Hematopoietic multipotent progenitor cell treated with erythropoietin and hydrocortisone succinate and interleukin-3 and kit ligand, for 15 days (in vitro differentiated cells): Measurements from ENCODE around the gene SIK3.

ENCODE experiments used
- DNase-seq: peaks from one replicate; pipeline ENCODE4 v3.0.0-alpha.2; 2015; ENCODE audit warnings: low spot score

The SIK3 gene

DNA sequence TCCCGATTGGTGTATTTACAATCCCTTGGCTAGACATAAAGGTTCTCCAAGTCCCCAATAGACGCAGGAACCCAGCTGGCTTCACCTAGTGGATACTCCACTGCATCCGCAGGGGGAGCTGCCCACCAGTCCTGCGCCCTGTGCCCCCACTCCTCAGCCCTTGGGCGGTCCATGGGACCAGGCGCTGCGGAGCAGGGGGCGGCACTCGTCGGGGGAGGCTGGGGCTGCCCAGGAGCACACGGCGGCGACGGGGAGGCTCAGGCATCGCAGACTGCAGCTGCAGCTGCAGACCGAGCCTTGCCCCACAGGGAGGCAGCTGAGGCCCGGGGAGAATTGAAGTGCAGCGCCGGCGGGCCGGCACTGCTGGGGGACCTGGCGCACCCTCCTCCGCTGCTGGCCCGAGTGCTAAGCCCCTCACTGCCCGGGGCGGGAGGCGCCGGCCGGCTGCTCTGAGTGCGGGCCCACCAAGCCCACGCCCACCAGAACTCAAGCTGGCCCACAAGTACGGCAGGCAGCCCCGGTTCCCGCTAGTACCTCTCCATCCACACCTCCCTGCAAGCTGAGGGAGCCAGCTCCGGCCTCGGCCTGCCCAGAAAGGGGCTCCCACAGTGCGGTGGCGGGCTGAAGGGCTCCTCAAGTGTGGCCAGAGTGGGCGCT lies 12.2 kb upstream of the SIK3 start:
- no peak for DNase-seq

DNA sequence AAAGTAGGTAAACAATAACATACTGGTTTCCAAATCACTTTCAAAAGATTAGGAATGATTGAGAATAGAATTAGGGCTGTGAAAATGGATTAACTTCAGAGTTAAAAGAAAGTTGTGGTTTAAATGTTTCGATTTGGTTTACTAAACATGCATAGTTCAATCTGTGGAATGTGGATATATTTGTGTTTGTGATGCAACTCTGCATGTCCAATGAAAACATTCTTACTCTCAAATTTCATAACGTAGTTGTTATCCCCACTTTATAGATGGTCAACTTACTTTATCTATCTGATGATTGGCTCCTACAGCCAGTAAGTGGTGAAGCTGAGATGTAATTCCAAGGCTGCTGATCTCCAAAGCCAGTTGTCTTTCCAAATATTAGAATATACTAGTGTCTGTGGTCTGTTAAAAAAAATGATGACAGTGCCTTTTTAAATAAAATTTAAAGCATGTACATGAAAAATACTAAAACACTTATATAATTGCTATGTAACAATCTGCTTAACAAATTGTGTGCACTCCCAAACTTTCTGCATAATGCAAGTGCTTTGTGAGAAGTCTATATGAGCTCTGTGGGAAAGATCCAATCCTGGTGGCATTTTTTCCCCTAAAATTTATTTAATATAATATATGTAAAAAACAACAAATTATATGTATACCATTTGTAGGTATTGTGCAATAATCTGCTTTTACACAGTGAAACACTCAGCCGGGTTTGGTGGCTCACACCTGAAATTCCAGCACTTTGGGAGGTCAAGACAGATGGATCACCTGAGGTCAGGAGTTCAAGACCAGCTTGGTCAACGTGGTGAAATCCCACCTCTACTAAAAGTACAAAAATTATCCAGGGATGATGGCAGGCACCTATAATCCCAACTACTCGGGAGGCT lies 9.7 kb upstream of the SIK3 start:
- DNase-seq = no peak

DNA sequence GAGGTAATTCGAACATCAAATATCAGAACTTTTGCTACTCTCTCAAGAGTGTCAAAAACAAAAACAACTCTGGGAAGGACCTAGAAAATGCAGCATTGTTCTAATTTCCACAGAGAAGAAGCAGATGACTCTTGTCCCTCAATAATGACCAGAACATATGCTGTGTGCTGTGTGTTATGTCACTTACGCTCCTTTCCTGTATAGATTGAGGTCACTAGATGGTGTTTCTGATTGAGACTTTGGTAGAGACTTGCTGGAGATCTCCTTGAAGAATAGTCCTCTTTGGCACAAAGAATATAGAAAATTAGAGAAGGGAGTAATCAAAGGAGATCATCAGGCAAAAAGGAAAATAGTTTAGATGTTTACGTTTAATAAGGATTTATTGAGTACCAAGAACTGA lies 2.3 kb upstream of the SIK3 start:
- no peak for DNase-seq

DNA sequence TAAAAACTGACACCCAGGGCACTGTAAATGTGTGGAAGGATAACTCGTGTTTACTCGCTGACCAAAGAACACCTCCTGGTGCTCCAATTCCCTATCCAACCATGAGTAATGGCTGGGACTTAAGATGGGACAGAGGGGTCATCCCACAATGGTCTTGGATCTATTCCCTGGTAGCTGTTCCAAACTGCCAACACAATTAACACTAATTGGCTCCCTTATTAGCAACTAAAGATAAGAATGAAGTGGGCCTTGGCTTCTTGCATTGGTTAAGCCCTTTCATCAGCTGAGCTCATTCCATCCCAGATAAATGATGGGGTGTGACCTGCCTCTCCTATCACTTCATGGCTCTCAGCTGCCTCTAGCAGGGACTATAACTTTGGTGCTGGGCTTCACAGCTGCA lies 1.5 kb upstream of the SIK3 start:
- peak; percentile 65 for DNase-seq

DNA sequence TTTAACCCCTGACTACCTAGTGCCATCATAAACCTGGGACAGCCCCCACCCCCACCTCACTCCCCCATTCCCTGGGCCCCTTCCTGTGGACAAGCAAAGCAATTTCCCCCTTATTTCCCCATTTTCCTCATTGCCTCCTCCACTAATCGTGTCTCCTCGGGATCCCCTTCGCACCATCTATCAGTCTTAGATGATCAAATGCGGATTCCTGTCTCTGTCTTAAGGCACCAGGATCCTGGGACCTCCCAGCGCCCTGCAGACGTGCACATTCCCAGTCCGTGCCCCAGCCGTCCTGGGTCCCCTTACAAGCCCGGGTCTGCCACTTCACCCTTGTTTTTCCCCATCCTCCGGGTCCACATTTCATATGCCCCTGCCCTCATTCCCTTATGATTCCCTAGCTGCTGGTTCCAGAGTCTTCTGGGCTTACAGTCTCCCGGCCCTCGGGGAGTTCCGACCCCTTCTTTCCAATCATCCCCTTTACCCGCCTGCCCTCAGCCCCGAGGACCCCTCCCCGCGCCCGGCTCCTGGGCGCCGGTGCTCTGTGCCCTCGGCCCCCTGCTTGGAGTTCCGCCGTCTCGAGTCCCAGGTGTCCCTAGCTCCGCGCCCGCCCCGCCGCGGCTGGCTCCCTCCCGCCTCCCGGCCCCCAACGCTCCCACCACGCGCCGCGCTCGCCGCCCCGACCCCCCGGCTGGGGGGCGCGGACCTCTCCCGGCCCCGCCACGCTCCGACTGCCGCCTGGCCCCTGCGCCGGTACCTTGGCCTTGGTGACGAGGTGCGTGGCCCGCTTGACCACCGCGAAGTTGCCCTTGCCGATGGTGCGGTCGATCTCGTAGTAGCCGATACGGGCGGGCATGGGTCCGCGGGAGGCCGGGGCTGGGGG lies 599 bp downstream of the SIK3 start:
- peak; percentile 29 for DNase-seq

DNA sequence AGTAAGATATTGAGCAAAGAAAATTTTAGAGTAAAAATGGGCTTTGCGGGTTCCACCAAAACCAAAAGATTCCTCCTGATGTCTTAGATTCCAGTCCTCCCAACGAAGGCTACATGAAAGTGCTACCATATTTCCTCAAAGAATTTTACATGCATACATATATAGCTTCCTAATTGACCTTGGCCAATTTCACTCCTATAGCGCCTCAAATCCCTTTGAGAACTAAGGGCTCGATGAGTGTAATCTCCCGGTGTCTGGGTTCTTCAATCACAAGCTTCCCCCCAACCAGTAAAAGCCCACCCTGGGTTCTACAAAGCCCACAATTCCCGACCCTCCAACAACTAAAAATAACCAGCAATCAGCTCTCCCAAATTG lies 1.2 kb downstream of the SIK3 start:
- DNase-seq = peak; percentile 29

DNA sequence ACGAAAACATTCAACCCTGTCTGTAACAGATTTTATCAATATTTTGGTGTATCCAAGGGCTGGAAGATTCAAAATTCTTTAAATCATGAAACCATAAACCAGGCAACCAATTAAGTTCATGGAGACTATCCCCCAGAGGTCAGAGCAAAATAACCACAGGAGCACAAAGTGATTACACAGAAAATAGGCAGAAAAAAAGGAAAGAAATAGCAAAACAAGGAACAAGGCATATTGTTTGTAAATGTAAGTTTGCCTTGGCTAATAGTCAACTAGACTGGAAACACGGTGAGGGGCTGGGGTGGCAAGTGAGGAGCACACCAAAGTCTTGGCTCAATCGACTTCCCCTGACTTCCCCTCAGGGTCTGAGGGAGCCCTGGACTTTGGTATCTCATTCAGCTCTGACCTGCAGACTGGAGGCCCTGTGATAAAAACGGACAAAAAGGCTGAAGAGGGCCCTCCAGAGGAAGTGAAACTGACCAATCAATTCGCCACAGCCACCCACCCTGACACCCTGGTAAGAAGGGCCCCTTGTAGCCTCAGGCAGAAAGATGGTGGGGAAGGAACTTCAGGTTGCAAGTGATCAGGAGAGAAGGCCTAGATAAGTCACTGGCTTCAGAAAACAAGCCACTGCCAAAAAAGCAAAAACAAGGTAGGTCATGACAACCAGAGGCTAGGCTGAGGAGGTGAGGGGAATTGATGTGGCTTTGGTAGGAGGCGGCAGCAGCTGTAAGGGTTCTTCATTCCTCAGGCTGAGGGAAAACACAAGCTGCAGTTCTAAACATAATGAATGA lies 1.8 kb downstream of the SIK3 start:
- peak; percentile 50 for DNase-seq

DNA sequence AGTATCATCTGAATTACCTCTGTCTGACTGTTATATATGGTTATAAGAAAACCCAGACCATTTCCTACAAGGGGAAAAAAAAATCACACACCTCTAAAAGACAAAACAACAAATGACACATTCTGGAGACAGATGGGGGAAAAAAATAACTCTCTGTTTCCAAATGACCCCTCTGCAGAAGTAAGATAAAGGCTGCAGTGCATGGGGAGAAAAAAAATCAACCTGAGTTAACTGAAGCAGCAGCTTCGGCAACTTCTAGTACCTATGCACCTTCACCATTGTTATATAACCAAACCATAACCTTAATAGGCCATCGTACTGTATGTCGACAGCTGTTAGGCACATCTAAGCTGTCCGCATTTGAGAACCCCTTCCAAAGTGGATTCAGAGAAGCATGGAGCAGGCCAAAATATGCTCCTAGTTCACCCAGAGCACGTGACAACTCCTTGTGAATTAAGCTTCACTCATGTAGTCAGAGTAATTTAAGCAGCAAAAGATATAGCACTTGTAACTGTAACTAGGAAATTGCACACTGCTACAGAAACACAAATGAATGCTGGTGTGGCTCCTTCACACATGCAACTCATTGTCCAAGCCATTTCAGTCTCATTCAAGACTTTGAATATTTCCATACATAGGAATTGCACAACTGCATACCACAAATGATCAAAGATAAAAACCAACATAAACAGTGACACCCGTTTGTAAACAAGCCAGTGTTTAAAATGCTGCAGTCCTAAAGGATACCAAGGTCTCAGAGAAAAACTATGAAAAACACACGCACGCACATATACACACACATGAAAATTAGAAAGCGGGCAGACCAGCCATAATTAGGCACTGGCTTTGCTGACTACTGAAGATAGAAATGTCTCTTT lies 2.7 kb downstream of the SIK3 start:
- peak; percentile 44 for DNase-seq

DNA sequence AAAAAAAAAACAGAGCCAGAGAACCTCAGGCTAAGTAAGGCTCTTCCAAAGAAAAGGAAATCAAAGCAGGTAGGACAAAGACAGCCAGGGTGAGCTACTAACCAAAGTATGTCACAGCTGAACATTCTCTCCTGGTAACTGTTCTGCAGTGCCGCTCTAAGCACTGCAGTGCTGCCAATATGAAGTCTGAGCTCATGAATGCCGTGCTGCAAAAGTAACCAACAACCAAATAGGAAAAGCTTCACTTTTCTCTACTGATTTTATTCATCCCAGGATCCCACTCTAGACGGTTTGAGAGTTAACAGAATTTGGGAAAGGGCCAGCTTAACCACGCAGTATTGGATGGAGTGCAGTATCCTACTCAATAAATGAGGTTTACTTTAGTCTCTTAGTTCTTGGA lies 3.5 kb downstream of the SIK3 start:
- peak; percentile 6 for DNase-seq

DNA sequence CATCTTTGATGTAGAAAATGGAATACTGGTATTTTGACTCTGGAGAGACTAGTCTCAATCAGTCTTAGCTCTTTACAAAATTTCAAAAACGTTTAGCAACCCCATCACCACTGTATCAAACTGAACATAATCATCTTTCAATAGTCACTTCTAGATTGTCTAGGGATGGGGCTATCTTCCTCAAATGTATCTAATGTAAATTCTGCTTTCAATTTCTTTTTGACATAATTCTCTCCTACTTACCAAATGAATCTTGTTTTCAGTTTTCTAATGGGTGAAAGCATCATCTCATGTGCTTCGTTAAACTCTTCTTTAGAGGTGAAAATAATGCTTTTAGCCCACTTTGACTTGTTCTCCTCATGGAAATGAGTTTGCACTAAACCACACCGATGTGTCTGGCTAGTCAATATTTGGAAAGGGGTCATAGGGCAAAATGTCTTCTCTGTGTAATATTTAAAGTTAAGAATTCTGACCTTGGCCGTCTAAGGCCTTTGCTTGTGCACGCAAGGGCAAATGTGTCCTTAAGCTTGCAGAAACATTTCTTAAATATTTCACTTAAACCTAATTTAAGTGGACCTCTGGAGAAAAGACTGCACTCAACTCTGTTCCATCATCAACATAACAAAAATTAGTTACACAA lies 5.2 kb downstream of the SIK3 start:
- no peak for DNase-seq

DNA sequence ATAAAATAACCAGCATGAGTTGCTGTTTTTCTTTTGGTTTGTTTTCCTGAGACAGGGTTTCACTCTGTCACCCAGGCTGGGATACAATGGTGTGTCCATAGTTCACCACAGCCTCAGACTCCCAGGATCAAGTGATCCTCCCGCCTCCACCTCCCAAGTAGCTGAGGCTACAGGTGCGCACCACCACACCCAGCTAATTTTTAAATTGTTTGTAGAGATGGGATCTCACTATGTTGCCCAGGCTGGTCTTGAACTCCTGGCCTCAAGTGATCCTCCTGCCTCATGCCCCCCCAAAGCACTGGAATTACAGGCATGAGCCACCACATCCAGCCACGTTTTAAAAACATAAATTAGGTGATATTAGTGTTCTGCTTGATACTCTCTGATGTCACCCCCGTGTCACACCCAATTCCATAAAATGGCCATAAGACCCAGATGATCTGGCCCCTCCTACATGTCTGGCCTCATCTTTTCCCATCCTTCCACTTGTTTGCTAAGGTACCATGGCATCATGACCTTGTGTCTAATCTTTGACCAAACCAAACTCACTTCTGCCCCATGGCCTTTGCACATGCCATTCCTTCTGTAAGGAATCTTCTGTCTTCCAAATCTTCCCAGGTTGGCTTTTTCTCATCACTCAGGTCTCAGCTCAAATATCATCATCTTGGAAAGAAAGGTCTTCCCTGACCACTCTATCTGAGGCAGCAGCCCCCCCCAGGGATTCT lies 6.3 kb downstream of the SIK3 start:
- no peak for DNase-seq

DNA sequence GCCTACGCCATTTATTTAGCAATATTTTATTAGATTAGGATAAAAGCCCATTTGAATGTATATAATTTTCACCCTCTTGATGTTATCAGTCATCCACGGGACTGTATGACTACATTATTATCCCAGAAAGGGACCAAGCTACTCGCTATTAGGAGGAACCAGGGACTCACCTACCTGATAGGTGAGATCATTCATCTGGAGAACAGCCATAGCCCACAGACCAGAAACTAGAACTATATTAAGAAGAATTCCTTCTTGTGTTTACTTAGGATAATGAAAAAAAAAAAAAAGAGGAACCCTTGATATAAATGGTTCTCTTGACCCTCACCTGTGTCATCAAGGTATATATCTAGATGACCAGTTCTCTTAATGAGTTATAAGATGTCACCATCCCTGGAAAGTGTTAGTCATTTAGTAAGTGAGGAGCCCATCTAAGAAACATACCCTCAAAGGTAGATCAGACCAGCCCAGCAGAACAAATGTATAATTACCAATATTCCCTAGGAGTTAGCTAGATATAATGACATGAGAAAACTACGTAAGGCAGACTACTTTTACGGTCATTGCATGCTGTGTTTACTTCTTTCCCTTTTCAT lies 8.0 kb downstream of the SIK3 start:
- no peak for DNase-seq

DNA sequence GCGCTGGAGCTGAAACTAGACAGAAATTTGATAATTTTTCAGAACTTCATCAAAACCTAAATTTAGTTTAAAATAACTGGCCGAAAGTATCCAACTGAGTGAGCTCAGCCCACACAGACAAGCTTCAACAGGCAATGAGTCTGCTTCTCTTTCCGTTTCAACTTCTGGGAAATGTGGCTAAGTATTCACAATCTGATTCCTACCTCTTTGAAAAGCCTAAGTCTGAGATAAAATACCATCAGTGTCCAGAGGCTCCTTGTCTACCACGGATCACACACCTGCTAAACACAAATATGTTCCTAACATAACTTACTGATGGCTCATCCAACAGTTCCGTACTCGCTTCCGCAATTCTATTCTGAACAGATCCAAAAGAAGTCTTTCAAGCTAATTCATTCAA lies 8.5 kb downstream of the SIK3 start:
- DNase-seq = no peak

DNA sequence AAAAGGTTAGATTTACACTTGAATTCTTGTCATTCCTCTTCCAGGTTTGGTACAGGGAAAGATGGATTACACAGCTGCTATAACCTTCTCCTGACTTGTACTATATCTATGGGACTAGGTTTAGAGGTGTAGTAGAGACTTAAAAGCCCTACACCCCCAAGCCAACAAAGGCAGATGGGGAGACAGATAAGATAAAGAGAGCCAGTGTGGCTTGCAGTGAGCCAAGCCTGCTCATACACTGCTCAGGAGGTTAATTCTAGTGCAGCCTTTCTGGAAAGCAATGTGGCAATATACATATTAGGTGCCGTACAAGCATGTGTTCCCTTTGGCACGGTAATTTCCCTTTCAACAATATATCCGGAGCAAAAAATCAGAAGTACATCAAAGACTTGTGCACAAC lies 10.8 kb downstream of the SIK3 start:
- no peak for DNase-seq

DNA sequence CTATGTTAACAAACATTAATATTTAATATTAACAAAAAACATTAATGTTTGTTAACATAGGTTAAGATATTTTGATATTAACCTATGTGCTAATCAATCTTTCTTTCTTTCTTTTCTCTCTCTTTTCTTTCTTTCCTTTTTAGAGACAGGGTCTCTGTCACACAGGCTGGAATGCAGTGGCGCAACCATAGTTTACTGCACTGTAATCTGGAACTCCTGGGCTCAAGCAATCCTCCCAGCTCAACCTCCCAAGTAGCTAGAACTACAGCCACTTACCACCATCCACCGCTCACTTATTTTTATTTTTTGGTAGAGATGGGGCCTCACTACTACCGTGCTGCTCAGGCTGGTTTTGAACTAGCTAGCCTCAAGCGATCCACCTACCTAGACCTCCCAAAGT lies 13.2 kb downstream of the SIK3 start:
- no peak for DNase-seq

DNA sequence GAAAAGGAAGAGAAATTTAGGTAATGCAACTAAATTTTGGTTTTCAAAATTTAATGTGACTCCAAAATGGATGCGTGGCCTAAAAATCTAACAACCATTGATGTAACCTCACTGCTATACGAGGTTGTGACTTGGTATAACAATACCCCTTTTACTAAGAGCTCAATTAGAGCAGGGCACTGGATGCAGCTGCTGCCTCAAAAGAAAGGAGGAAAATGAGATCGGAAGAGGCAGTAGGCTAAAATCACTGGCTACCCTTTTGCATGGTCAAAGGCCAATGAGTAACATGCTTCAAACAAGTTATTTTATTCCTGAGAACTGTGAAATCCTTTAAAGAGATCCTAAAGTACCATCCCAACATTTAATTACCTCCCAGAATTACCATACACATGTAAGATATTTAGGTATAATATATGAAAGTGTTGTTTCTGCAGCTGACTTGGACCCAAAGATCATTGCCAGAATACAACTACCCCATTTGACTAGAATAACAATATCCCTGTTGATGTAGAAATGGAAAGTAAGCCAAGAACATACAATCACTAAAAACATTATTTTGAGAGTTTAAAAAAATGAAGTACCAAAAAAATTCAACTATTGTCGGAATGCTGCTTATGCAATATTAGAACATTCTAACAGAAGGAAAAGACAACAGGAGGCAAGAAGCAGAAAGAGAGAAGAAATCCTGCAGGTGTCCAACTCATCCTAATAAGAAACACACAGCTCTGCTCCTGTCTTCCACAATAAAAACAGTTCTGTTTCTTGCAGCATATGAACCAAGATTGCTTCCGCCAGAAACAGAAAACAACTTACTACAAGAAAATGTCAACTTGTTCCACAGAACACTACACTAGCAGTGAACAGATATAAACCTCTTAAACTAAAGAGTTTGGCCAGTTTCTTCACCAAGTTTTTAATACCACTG lies 15.0 kb downstream of the SIK3 start:
- no peak for DNase-seq

DNA sequence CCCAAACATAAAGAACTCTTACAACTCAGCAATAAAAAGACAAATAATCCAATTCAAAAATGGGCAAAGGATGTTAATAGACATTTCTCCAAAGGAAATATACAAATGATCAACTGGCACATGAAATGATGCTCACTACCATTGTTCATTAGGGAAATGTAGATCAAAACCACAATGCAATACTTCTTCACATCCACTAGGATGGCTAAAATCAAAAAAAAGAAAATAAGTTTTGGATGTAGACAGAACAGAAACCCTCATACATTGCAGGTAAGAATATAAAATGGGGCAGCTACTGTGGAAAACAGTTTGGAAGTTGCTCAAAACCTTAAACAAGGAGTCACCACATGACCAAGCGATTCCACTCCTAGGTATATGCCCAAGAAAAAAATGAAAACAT lies 16.3 kb downstream of the SIK3 start:
- DNase-seq = no peak

DNA sequence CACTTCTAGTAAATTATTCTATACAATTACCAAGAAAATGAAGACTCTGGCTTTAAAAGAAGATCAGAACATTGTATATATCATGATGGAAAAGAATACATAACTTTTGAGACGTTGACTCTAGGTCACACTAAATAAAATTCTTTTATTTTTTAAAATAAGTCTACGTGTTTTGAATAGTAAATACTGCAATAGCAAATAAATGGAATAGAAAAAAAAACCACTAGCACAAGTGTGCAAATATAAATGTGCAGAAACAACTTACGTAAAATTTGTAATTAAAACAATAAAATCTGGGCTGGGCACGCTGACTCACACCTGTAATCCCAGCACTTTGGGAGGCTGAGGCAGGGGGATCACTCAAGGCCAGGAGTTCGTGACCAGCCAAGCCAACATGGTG lies 17.9 kb downstream of the SIK3 start:
- no peak for DNase-seq
